ENCODE measurements around the gene ADAMTSL2. TPM values are rescaled to one million over a fixed set of nuclear protein-coding genes. Genes with fewer than 3 reads are reported as not detected.

The ADAMTSL2 gene
- polyA plus RNA-seq, 2 of the 4 experiments (the other 2 are of a cell fraction) = not detected

DNA sequence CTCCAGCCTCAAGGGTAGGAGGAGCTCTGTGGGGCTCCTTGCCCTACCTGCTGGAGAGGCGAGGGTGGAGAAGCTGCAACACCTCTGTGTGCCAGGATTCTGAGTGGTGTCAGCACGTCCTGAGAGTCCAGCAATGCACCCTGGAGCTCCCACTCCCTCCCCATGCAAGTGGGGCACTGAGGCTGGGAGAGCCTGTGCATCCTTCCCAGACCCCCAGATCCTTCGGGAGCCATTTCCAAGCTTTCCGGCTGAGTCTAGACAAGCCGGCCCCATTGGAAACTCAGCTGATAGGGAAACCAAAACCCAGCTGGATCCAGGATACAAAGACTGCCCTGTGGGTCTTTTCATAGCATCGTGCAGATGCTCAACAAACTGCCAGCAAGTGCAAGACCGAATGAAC is 72.9 kb downstream of the ADAMTSL2 start:
- no peaks in the 10 kb centered on the region for H3K4me1 ChIP-seq
- no peaks in the 10 kb centered on the region for H3K9me3 ChIP-seq
- POLR2A ChIA-PET = no interaction called here
- TF ChIP-seq POLR2AphosphoS2 (conservative IDR thresholded peaks at IDR 0.05; ENCODE audit: low read length) = no peak
- TF ChIP-seq KDM1A (IDR thresholded peaks at IDR 0.05; ENCODE audit: low read depth) = no peak
- H3K4me2 ChIP-seq = no peak overlapping the region
- no peak overlapping the region for H3K4me3 ChIP-seq
- CTCF ChIA-PET = interaction anchor here (1.0 to 1.3 kb wide), 2 partner anchors 11 to 25 kb away, joined by 3 read pairs; no protein-coding TSS in a partner anchor
- no peak overlapping the region for H3K27ac ChIP-seq
- FAIRE-seq = no peak
- 0% methylated on average over 6 of the region's 7 CpGs for WGBS (ENCODE audit: missing lambda C conversion rate)
- DNase-seq (ENCODE audit: low read depth in 1 of 2, low spot score in 1 of 2) = no peak
- ATAC-seq = no peak

DNA sequence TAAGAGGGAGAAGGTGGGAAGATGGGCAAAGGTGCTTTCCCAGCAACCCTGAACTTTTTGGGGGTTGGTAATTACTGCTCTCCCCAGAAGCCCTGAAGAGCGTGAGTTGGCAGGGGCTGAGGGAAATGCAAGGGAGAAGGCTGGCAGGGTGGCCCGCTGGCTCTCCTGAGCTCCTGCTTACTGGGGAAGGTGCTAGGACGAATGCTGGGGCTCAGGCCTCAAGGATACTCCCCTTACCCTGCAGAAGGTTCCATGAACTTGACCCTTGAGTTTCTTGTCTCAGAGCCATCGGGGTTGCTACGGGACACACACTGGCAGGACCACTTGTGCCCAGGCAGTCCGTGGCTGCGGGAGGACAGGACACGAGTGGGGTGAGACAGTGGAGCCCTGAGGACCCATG is 73.5 kb downstream of the ADAMTSL2 start:
- POLR2A ChIA-PET = no interaction called here
- FAIRE-seq = no peak
- H3K9me3 ChIP-seq = no peaks in the 10 kb centered on the region
- H3K4me1 ChIP-seq = no peaks in the 10 kb centered on the region
- no peak overlapping the region for H3K27ac ChIP-seq
- H3K4me3 ChIP-seq = no peak overlapping the region
- no peak for ATAC-seq
- CTCF ChIA-PET = interaction anchor here (1.0 to 1.2 kb wide), 2 partner anchors 11 to 278 kb away, joined by 3 read pairs; no protein-coding TSS in a partner anchor
- no peak for DNase-seq (ENCODE audit: low read depth in 1 of 2, low spot score in 1 of 2)
- H3K4me2 ChIP-seq = no peak overlapping the region
- WGBS (ENCODE audit: missing lambda C conversion rate) = 14% methylated on average over 4 of the region's 8 CpGs
- TF ChIP-seq MYC (IDR thresholded peaks at IDR 0.05; ENCODE audit: borderline replicate concordance, low read length) (no peak), SREBF2 (IDR thresholded peaks at IDR 0.05) (no peak), JUNB (IDR thresholded peaks at IDR 0.05) (no peak)
- TF ChIP-seq, protein P1, sequence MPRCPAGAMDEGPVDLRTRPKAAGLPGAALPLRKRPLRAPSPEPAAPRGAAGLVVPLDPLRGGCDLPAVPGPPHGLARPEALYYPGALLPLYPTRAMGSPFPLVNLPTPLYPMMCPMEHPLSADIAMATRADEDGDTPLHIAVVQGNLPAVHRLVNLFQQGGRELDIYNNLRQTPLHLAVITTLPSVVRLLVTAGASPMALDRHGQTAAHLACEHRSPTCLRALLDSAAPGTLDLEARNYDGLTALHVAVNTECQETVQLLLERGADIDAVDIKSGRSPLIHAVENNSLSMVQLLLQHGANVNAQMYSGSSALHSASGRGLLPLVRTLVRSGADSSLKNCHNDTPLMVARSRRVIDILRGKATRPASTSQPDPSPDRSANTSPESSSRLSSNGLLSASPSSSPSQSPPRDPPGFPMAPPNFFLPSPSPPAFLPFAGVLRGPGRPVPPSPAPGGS (IDR thresholded peaks at IDR 0.05) = no peak
- TF ChIP-seq, protein P2, sequence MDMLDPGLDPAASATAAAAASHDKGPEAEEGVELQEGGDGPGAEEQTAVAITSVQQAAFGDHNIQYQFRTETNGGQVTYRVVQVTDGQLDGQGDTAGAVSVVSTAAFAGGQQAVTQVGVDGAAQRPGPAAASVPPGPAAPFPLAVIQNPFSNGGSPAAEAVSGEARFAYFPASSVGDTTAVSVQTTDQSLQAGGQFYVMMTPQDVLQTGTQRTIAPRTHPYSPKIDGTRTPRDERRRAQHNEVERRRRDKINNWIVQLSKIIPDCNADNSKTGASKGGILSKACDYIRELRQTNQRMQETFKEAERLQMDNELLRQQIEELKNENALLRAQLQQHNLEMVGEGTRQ (IDR thresholded peaks at IDR 0.05) = no peak
- TF ChIP-seq, protein P3, sequence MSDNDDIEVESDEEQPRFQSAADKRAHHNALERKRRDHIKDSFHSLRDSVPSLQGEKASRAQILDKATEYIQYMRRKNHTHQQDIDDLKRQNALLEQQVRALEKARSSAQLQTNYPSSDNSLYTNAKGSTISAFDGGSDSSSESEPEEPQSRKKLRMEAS (IDR thresholded peaks at IDR 0.05) = no peak
- TF ChIP-seq, protein P4, sequence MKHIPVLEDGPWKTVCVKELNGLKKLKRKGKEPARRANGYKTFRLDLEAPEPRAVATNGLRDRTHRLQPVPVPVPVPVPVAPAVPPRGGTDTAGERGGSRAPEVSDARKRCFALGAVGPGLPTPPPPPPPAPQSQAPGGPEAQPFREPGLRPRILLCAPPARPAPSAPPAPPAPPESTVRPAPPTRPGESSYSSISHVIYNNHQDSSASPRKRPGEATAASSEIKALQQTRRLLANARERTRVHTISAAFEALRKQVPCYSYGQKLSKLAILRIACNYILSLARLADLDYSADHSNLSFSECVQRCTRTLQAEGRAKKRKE (CRISPR knock-in tag; IDR thresholded peaks at IDR 0.05; ENCODE audit: low read depth) = no peak

DNA sequence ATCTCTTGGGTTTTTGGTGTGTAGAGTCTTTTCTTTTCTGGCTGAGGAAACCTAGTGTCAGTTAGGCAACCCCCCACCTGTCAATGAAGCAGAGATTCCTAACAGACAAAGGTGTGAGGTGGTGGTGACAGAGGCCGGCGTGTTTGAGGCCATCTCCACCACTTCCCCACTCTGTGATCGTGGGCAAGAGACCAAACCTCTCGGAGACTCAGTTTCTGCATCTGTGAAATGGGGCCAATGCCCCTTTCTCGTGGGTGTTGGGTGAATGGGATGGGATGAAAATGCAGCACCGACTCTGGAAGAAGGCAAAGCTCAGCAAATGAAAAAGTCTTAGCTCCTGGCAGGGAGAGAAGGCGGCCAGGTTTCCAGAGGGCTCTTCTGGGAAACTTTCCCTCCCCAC is 73.9 kb downstream of the ADAMTSL2 start:
- H3K27ac ChIP-seq = no peak overlapping the region
- H3K9me3 ChIP-seq = no peaks in the 10 kb centered on the region
- H3K4me2 ChIP-seq = no peak overlapping the region
- H3K4me1 ChIP-seq = no peaks in the 10 kb centered on the region
- no peak for FAIRE-seq
- H3K4me3 ChIP-seq = no peak overlapping the region
- WGBS (ENCODE audit: missing lambda C conversion rate) = 23% methylated on average over 7 of the region's 7 CpGs
- no peak for ATAC-seq
- DNase-seq (ENCODE audit: low read depth in 1 of 2, low spot score in 1 of 2) = no peak
- no peak for TF ChIP-seq HEYL (CRISPR knock-in tag; IDR thresholded peaks at IDR 0.05)
- TF ChIP-seq RFX5 (IDR thresholded peaks at IDR 0.05) = no peak
- TF ChIP-seq CHD2 (IDR thresholded peaks at IDR 0.05; ENCODE audit: low read length, partially characterized antibody) = no peak
- TF ChIP-seq NR3C1 (IDR thresholded peaks at IDR 0.05) = no peak
- no peak for TF ChIP-seq MYC (IDR thresholded peaks at IDR 0.05; ENCODE audit: borderline replicate concordance, low read length)
- no peak for TF ChIP-seq ZNF302 (CRISPR knock-in tag; IDR thresholded peaks at IDR 0.05)
- no peak for TF ChIP-seq SMC3 (IDR thresholded peaks at IDR 0.05)
- ChIA-PET CTCF (interaction anchor here (1.2 kb wide), 1 partner anchor 278 kb away, joined by 3 read pairs; no protein-coding TSS in a partner anchor), POLR2A (no interaction called here)

DNA sequence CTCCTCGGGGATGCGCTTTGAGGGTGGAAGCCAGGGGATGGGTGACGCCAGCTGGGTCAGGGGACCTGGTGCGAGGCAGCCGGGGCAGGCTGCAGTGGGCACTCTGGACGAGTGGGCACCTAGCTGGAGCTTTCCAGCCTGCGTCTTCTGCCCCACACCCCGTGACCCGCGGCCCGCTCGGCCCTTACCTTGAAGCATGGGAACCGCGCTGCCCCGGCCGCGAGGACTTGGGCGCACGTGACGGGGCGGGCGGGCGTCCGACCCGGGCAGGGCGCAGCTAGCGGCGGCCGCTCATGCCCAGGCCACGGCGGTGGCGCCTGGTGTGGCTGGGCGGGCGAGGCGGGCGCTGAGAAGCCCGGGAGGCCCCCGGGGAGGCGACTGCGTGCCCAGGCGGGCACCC is 74.4 kb downstream of the ADAMTSL2 start:
- ChIA-PET CTCF (interaction anchor here (1.2 kb wide), 1 partner anchor 277 kb away, joined by 3 read pairs; no protein-coding TSS in a partner anchor), POLR2A (no interaction called here)
- FAIRE-seq (no peak), ATAC-seq (no peak), DNase-seq (ENCODE audit: low read depth in 1 of 2, low spot score in 1 of 2) (no peak)
- no peaks in the 10 kb centered on the region for H3K9me3 ChIP-seq
- TF ChIP-seq, protein P5, sequence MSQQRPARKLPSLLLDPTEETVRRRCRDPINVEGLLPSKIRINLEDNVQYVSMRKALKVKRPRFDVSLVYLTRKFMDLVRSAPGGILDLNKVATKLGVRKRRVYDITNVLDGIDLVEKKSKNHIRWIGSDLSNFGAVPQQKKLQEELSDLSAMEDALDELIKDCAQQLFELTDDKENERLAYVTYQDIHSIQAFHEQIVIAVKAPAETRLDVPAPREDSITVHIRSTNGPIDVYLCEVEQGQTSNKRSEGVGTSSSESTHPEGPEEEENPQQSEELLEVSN (IDR thresholded peaks at IDR 0.05; ENCODE audit: borderline replicate concordance, low read depth) = no peak
- TF ChIP-seq HDAC2 (IDR thresholded peaks at IDR 0.05) = no peak
- TF ChIP-seq CBX2 (IDR thresholded peaks at IDR 0.05; ENCODE audit: borderline replicate concordance, low read depth) = no peak
- no peak for TF ChIP-seq EP300 (IDR thresholded peaks at IDR 0.05)
- H3K4me3 ChIP-seq = no peak overlapping the region; the same call in 2 of the 3 replicates
- no peak overlapping the region for H3K27ac ChIP-seq
- WGBS (ENCODE audit: missing lambda C conversion rate) = no CpG with 5 or more reads among the region's 41 CpGs
- no peaks in the 10 kb centered on the region for H3K4me1 ChIP-seq
- peak overlapping the region; percentile 57; the same call in 2 of the 3 replicates for H3K4me2 ChIP-seq
